SH-SY5Y (cell line): ENCODE data around the gene GRIA1.

ENCODE experiments used
- GATA2 ChIP-seq: IDR thresholded peaks from 2 replicates; pipeline ENCODE4 v1.6.1; 2011; ENCODE audit warnings: mild to moderate bottlenecking, low read depth, low read length
- GATA3 ChIP-seq: IDR thresholded peaks from 2 replicates; pipeline ENCODE4 v1.6.1; 2011; ENCODE audit warnings: low read depth, mild to moderate bottlenecking, low read length, moderate library complexity

Gene GRIA1

DNA sequence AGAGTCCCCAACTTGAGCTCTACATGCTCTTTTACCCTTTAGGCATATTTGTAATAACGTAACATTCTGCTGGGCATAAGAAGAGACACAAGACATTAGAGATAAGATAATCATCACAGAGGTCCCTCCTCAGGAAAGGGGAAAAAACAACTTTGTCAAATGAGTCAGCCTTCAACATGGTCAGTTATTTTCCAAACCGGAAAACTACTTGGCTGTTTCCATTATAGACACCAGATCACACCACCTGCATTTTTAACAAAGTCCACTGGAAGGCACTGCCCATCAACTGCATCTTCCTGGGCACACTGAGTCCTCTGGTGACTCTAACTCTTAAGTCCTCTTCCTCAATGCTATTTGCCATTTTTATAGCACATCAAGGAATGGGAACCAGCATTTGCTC lies 326.4 kb downstream of the GRIA1 start:
- TF ChIP-seq GATA3 (no peak), GATA2 (no peak)

DNA sequence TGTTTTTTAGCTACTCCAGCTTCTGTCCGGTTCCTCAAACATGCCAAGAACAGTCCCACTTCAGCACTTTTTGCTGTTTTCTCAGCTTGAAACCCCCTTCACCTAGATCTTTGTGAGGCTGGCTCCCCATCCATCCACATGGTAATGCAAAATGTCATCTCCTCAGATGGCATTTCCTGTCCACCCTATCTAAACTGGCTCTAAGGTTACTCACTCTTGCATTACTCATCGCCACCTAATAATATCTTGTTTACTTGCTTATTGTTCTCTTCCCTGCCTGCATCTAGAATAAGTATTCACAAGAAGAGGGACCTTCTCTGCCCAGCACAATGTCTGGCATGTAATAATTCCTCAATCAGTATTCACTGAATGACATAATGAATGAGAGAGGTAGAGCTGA lies 328.2 kb downstream of the GRIA1 start:
- no peak for TF ChIP-seq GATA3
- TF ChIP-seq GATA2: no peak

DNA sequence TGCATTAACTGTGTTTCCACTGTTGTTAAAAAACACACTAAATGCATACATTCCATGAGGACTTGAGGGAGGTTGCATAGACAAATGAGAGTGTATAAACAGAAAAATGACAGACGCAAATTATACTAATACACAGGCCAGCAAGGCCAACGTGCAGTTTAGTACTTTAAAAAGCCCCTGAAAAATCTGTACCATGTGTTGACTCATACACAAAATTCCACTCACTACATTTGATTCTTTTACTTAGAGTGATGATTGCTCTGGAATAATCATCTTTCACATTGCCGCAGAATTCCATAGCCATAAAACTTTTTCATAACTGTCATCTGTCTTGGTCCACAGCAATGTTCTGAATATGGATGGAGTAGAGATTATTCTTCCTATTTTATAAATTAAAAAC lies 332.6 kb downstream of the GRIA1 start:
- TF ChIP-seq GATA3 (no peak), GATA2 (no peak)

DNA sequence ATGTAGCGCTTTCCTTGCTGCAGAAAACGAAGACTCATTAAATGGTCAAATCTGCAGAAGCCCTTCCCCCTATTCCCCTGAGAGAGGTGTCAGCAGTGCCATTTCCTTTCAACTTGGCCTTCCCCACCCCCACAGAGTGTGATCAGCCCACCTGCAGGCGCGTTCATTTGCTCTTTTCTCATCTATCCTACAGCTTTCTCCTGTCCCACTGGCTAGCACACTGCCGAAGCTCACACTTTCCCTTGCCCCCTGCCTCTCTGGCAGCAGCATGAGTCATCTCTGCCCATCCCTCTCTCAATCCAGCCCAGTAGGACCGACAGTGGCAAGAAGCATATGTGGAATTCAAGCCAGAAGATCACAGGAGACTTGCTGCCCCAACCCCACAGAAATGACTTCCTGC lies 334.4 kb downstream of the GRIA1 start:
- TF ChIP-seq GATA3 (no peak), GATA2 (no peak)

DNA sequence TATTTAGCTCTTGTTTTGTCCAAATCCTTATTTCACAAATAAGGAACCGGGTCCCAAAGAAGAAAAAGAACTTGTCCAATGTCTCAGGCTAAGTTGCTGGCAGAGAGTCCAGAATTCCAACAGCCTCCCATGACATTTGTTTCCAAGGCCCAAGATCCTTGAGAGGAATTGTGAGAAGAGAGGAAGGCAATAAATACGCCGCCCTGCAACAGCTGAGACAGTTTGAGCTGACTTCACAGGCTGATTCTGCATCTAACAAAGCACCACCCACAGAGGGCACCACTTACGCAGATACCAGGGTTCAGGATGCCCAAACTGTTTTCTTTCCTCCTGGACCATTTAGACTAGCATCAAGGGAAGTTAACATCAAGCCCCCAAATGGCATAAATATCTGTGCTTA lies 336.9 kb downstream of the GRIA1 start:
- no peak for TF ChIP-seq GATA3
- no peak for TF ChIP-seq GATA2

DNA sequence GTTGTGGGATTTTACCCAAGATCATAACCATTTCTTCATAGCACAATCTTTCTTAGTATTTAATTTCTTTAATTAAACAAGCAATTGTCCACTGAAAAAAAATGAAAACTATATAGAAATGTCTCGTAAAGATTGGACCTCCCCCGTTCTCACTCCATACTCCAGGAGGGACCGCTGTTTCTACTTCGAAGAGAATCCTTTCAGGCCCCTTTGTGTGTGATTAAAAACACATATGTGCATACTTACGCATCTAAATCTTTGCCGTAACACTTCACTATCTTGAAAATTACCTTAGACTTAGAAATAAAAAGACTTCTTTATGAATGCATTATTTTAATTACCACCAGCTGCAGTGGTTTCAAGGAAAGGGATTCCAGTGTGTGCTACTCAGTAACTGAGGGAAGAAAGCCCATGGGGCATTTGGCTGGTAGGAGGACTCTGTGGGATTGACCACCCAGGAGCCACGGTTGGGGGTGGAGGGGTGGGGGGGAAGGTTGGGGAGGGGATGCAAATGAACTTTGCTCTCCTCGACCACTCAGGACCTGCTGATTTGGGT lies 339.1 kb downstream of the GRIA1 start:
- TF ChIP-seq GATA2 (no peak), GATA3 (no peak)

DNA sequence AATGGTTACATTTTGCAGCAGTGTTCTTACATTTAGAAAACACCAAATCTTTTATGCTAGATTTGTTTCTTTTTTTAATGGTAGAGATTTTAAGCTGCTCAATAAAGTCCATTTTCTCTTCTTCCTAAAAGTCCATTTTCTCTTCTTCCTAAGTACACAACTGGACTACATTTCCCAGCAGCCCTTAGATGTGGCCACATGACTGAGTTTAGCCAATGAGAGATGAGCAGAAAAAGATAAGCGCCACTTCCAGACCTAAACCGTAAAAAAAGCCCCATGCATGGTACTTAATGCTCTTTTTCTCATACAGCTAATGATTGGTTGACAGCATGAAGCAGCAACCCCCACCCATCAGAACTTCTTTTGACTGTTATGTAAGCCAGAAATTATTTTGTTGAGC lies 341.5 kb downstream of the GRIA1 start:
- no peak for TF ChIP-seq GATA3

DNA sequence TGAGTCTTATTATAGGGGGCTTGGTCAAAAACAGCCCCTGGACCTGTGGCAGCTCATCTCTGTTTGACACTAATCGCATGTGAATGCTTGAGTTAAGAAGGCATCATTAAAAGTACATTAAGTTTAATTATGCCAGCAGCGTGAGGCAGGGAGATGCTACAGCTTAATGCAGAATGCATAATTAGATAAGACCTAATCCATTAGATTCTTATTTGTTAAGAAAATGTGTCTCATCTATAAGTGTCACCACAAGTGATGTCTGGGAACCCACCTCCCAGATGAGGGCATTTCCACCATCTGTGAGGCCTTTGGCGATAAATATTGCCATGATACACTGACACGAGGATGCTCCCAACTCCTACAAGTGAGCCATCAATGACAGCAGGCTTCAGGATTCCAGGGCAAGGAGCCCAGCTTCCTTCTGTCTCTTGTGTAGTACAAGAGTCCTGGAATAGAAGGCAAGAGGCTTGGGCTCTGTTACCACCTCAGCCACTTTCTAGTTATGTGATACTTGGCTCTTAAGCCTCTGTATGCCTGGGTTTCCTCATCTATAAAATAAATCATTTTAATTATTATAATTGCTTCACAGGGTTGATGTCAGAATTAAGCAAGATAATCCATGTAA lies 345.5 kb downstream of the GRIA1 start:
- TF ChIP-seq GATA2 (no peak), GATA3 (no peak)

DNA sequence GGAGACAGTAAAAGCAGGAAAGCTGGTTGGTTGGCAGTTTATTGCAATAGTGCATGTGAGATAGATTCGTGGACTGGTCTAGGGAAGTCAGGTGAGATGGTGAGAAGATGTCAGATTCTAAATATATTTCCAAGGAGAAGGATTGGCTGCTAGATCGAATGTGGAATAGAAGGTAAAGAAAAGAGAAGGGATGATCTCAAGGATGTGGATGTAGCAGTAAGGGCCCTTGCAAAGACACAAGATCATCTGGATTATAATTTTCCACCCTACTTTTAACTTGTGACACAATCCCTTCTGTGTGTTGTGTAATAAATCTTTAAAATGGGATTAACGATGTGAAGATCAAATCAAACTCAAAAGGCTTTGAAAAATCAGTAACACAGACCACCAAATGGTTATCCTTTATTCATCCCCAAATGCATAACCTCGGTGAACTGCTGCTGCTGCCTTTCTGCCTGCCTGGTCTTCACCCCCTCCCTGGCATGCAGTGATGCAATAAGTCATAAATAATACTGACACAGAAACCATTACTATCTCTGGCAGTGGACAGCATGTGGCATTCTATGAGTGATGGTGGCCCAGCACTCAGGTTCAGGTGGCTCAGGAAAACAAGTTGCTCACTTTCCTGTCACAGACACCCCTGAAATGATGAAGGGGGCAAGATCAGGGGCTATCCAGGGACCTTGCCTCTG lies 369.9 kb downstream of the GRIA1 start:
- TF ChIP-seq GATA3 (no peak), GATA2 (no peak)
